Cardiac fibroblast (primary cell): Measurements from ENCODE around the gene CUEDC1.

Experiments used
- DNase-seq, 2 donors: peaks; one replicate each; pipeline versions ENCODE4 v3.0.0 to v3.0.0-alpha.2; 2010; ENCODE audit warnings: low read depth in 2 of 2
- H3K4me3 ChIP-seq, 2 donors: replicated peaks in 1 of 2; 1 replicate in 1 of 2; 2 replicates in 1 of 2; pipeline ENCODE4 v1.5.1; 2011; ENCODE audit warnings: low read depth in 2 of 2, low read length in 2 of 2, mild to moderate bottlenecking in 2 of 2, moderate library complexity in 1 of 2
- TF ChIP-seq, protein P1 (sequence below): IDR thresholded peaks from one replicate; pipeline ENCODE4 v1.5.1; 2011; ENCODE audit warnings: low read depth, mild to moderate bottlenecking, low read length, inconsistent platforms

The CUEDC1 gene

DNA sequence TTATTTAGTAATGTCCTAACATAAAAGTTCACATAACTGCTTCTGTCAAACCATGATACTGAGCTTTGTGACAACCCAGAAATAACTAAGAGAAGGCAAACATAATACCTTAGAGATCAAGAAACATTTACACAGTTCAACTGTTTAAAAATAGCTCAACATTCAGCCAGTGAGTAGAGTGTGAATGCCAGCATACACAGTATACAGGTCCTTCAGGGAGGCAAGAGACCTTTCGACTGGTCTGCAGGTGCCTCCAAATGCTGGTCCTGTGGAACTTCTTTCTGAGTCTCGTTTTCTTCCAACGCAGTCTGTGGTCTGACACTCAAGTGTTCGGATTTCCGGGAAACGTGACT is 115.7 kb downstream of the CUEDC1 start:
- TF ChIP-seq, protein P1, sequence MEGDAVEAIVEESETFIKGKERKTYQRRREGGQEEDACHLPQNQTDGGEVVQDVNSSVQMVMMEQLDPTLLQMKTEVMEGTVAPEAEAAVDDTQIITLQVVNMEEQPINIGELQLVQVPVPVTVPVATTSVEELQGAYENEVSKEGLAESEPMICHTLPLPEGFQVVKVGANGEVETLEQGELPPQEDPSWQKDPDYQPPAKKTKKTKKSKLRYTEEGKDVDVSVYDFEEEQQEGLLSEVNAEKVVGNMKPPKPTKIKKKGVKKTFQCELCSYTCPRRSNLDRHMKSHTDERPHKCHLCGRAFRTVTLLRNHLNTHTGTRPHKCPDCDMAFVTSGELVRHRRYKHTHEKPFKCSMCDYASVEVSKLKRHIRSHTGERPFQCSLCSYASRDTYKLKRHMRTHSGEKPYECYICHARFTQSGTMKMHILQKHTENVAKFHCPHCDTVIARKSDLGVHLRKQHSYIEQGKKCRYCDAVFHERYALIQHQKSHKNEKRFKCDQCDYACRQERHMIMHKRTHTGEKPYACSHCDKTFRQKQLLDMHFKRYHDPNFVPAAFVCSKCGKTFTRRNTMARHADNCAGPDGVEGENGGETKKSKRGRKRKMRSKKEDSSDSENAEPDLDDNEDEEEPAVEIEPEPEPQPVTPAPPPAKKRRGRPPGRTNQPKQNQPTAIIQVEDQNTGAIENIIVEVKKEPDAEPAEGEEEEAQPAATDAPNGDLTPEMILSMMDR, result no peak
- DNase-seq, result no peak

DNA sequence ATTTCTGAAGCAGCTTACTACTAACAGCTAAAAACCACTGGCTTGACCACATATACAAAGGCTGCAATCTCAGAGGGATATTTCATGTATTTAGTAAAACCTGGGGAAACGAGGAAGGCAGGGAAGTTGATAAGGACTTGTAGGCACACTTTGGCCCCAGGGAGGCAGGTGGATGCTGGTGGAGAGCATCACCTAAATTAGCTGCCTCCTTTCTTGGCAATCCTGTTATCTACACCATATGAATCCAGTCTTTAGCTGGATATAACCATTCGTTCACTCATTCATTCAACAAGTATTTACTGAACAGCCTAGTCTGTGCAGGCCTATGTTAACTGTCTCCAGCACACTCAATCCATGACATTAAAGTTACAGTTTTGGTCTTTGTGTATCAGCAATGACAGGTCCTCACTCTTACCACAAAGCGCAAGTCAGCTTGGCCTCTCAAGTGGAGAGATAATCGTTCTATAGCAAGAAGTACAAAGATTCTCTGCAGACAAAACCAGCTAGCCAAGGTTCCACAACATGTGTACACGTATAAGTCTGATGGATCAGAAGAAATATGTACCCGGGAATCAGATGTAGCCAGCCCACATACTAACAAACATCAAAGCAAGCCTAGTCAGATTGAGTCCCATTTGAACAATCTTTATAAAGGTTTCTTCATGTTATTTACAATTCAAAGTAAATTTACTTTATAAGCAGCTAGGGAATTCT is 116.2 kb downstream of the CUEDC1 start:
- TF ChIP-seq, protein P1, result no peak
- H3K4me3 ChIP-seq, result no peak overlapping the region
- DNase-seq, result no peak

More for the DNA sequence above, 115.7 kb downstream of the CUEDC1 start:
- no peak overlapping the region for H3K4me3 ChIP-seq

DNA sequence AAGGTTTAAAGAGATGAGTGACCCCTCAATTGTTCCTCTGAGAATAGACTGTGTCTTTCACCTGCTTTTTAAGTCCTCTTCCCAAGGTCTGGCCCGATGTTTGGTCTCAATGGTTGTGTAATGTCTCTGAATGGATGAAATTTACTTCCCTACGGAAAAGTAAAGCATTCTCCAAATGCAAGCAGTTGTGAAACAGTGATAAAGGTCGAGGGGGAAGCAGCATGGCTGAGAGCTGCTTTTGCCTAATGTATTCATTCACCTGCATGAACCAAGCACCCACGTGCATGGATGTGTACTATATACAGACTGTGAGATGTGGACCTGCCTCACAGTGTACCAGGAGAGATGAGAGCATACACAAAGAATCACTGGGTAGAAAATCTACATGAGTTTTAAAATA is 116.8 kb downstream of the CUEDC1 start:
- DNase-seq, result no peak
- H3K4me3 ChIP-seq, result no peak overlapping the region
- TF ChIP-seq, protein P1, result no peak

DNA sequence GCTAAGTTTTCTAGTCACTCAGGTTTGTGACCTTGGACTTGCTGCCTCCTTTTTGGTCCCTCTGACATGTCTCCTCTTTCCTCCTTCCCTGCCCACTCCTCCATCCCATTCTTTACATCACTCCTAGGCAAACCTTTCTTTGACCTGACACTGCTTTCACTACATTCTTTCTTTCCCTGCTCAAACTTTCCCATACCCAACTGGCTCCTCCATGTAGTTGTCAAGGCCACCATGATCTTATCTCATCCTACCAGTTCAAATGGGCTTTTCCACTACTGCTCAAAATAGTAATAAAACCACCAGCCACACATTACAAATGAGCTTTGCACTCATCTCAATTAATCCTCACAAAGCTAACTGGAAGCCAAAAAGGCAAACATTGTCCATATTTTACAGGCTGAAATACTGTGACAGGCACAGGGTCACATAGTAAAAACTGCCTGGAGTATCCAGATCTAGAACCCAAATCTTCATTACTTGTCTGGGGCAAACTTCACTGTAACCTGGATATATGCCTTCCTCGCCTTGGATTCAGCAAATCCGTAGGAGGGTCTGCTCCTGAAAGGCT is 119.8 kb downstream of the CUEDC1 start:
- no peak overlapping the region for H3K4me3 ChIP-seq
- TF ChIP-seq, protein P1, result no peak

DNA sequence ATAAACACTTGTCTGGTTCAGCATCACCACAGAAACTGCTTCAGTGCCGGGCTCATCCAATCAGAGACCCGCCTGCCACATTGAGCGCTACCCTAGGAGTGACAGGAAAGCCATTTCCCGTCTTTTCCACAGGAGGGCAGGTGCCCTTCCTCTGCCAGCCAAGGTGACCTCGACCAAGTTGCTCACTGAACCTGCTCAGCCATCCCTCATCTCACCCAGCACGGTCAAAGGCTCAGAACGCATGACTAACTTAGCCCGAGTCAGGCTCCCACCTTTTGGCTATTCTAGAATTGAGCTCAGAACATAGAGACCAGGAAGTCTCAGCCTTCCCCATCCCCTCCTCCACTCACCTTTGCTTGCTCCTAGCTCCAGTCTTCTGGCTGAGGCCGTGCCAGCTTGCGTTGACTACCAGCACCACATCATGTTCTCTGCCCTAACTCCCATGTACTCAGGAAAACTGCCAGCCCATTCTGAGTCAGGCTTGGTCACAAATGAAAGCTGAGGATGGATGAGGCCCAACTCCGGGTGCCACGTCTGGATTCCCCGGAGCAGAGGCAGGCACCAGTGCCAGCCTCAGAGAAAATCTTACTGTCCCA is 121.0 kb downstream of the CUEDC1 start:
- H3K4me3 ChIP-seq, result no peak overlapping the region
- TF ChIP-seq, protein P1, result peak; percentile 8
- peak in 1 of 2 donors; percentile 21 for DNase-seq

More for the DNA sequence above, 119.8 kb downstream of the CUEDC1 start:
- no peak for DNase-seq

DNA sequence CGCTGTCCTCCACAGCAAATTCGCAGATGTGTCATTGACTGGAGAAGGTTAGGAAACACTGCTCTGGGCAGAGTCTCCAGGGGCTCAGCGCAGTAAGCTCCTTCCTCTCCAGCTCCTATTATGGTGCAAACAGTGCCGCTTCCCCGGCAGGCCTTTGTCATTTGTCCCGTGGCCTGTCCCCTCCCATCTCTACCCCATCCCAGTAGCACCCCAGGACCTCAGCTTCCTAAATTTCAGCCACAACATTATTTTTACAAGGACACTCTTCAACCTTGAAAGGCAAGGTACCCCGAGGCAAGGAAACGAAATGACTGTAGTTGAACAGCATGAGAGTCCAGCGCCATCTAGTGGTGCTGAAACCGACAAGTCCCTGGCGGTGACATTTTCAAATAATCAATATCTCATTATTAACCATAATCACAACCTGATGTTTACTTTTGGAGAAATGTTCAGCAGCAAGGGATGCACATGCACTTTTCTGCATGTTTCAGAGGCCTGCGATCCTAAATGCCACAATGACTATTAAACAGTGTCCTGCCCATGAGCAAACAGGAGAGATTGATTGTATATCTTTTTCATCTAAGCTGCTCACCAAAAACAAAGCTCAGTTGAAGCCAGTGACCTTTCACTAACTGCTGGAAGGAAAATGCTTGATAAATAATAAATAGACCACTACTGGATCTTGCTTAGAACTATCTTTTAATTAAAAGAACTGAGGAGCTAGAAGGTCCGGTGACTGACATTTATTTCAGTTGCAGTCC is 121.9 kb downstream of the CUEDC1 start:
- TF ChIP-seq, protein P1, result peak; percentile 87
- peak; percentile 79 to 84 for DNase-seq
- H3K4me3 ChIP-seq, result peak overlapping the region; percentile 31 to 49
